K562 (cell line): Measurements from ENCODE around the gene PTGES3. TPM values are rescaled to one million over a fixed set of nuclear protein-coding genes. Genes with fewer than 3 reads are reported as not detected.

Experiments used
- GABPB1 ChIP-seq: sonication (generic); formaldehyde crosslinking; IDR thresholded peaks from 2 replicates; pipeline ENCODE4 v1.8.0; 2022; ENCODE audit warnings: mild to moderate bottlenecking, missing genetic modification reagents
- KLF16 ChIP-seq: IDR thresholded peaks from 2 replicates; pipeline ENCODE4 v1.6.1; 2016; ENCODE audit warnings: antibody characterized with exemption
- LARP7 ChIP-seq: fragments of 450-650 bp; IDR thresholded peaks from 2 replicates; pipeline ENCODE4 v1.6.1; 2016
- MED1 ChIP-seq: sonication (generic); formaldehyde crosslinking; IDR thresholded peaks from 2 replicates; pipeline ENCODE4 v1.8.1; 2023; ENCODE audit warnings: missing genetic modification reagents, borderline replicate concordance
- NCOA4 ChIP-seq: fragments of 450-650 bp; IDR thresholded peaks from 2 replicates; pipeline ENCODE4 v1.6.1; 2018; ENCODE audit warnings: mild to moderate bottlenecking; ENCODE audit not compliant: partially characterized antibody
- NRF1 ChIP-seq, 2 experiments: fragments of 450-650 bp; IDR thresholded peaks in 1 of 2; conservative IDR thresholded peaks in 1 of 2; 2 replicates each; pipeline ENCODE4 v1.6.1; 2014; ENCODE audit warnings: mild to moderate bottlenecking in 2 of 2
- PRPF4 ChIP-seq: fragments of 200-400 bp; formaldehyde crosslinking; IDR thresholded peaks from one replicate; pipeline ENCODE4 v1.6.1; 2017; ENCODE audit warnings: low read length, low read depth, mild to moderate bottlenecking; ENCODE audit not compliant: insufficient read depth, poor library complexity, severe bottlenecking
- SETDB1 ChIP-seq: IDR thresholded peaks from one replicate; pipeline ENCODE4 v1.6.1; 2012; ENCODE audit warnings: low read length, control low read depth, inconsistent platforms
- SIN3A ChIP-seq, 2 experiments: fragments of 150-350 bp in 1 of 2; IDR thresholded peaks; 2 replicates each; pipeline ENCODE4 v1.6.1; 2011 to 2016; ENCODE audit warnings: borderline replicate concordance in 2 of 2, low read depth in 2 of 2, low read length in 2 of 2, mild to moderate bottlenecking in 2 of 2, moderate library complexity in 2 of 2; ENCODE audit not compliant: control insufficient read depth in 1 of 2
- SMAD1 ChIP-seq: fragments of 150-350 bp; IDR thresholded peaks from 2 replicates; pipeline ENCODE4 v1.6.1; 2014; ENCODE audit warnings: low read length, low read depth; ENCODE audit not compliant: partially characterized antibody
- XRCC3 ChIP-seq: fragments of 450-650 bp; IDR thresholded peaks from 2 replicates; pipeline ENCODE4 v1.6.1; 2017; ENCODE audit warnings: mild to moderate bottlenecking, moderate library complexity
- XRCC4 ChIP-seq: IDR thresholded peaks from one replicate; pipeline ENCODE4 v1.6.1; 2011; ENCODE audit not compliant: insufficient read depth, insufficient read length; ENCODE audit errors: extremely low read depth
- XRCC5 ChIP-seq: fragments of 200-400 bp; formaldehyde crosslinking; IDR thresholded peaks from 2 replicates; pipeline ENCODE4 v1.6.1; 2017; ENCODE audit warnings: low read depth, mild to moderate bottlenecking, low read length
- ZC3H11A ChIP-seq: IDR thresholded peaks from 2 replicates; pipeline ENCODE4 v1.6.1; 2012; ENCODE audit warnings: low read depth, low read length, improper control_type of control experiment
- ZNF561 ChIP-seq: fragments of 450-650 bp; formaldehyde crosslinking; conservative IDR thresholded peaks from 2 replicates; pipeline ENCODE4 v1.4.0; 2020; ENCODE audit warnings: mild to moderate bottlenecking, moderate library complexity
- ZNF584 ChIP-seq: fragments of 200-800 bp; sonication (Bioruptor generic); IDR thresholded peaks from 2 replicates; pipeline ENCODE4 v1.6.1; 2016; ENCODE audit warnings: low read depth, mild to moderate bottlenecking, missing genetic modification characterization, missing compliant biosample characterization
- polyA plus RNA-seq, 8 experiments: library from polyadenylated mRNA; depleted of rRNA in 4 of 8; stranded (reverse) in 5 of 8; unstranded in 3 of 8; fragments of >200 nt; fragmentation: Nextera tagmentation in 2 of 8; fragmentation: Illumina TruSeq in 1 of 8; extraction: Ambion mirVana in 2 of 8; extraction: Trizol in 1 of 8; gene quantifications; 2 replicates each; pipeline versions ENCODE4 v1.2.1 to v1.2.3, GENCODE V29; 2011 to 2014; ENCODE audit warnings: inconsistent platforms in 1 of 8, missing spikeins in 1 of 8
- total RNA-seq, 7 experiments: library from RNA; depleted of rRNA in 6 of 7; stranded (reverse); fragments of >200 nt in 6 of 7; fragmentation: Illumina TruSeq in 2 of 7; extraction: Trizol in 2 of 7; gene quantifications; 2 replicates each; pipeline versions ENCODE4 v1.2.1 to v1.2.3, GENCODE V29; 2011 to 2021; ENCODE audit warnings: low replicate concordance in 1 of 7
- TF ChIP-seq, protein P1 (sequence below): fragments of 200-400 bp; formaldehyde crosslinking; IDR thresholded peaks from 2 replicates; pipeline ENCODE4 v1.6.1; 2017; ENCODE audit warnings: mild to moderate bottlenecking, low read depth, low read length, moderate library complexity
- TF ChIP-seq, protein P2 (sequence below): IDR thresholded peaks from 2 replicates; pipeline ENCODE4 v1.6.1; 2011; ENCODE audit not compliant: insufficient read length; ENCODE audit errors: extremely low read depth
- TF ChIP-seq, protein P3 (sequence below): sonication (generic); formaldehyde crosslinking; IDR thresholded peaks from 2 replicates; pipeline ENCODE4 v1.8.0; 2022; ENCODE audit warnings: mild to moderate bottlenecking, low read depth, missing genetic modification reagents
- TF ChIP-seq, protein P4 (sequence below): fragments of 250-450 bp; sonication (Bioruptor Pico); IDR thresholded peaks from 2 replicates; pipeline ENCODE4 v1.4.0; 2020; ENCODE audit warnings: mild to moderate bottlenecking, moderate library complexity
- TF ChIP-seq, protein P5 (sequence below): fragments of 450-650 bp; formaldehyde crosslinking; IDR thresholded peaks from 2 replicates; pipeline ENCODE4 v1.4.0; 2020; ENCODE audit warnings: mild to moderate bottlenecking

Gene PTGES3
- total and polyA plus RNA-seq, 9 of the 15 experiments (the other 6 are each of a cell fraction or from before 2014, with no cell fraction given), result 163 to 501 (median 213) TPM

DNA sequence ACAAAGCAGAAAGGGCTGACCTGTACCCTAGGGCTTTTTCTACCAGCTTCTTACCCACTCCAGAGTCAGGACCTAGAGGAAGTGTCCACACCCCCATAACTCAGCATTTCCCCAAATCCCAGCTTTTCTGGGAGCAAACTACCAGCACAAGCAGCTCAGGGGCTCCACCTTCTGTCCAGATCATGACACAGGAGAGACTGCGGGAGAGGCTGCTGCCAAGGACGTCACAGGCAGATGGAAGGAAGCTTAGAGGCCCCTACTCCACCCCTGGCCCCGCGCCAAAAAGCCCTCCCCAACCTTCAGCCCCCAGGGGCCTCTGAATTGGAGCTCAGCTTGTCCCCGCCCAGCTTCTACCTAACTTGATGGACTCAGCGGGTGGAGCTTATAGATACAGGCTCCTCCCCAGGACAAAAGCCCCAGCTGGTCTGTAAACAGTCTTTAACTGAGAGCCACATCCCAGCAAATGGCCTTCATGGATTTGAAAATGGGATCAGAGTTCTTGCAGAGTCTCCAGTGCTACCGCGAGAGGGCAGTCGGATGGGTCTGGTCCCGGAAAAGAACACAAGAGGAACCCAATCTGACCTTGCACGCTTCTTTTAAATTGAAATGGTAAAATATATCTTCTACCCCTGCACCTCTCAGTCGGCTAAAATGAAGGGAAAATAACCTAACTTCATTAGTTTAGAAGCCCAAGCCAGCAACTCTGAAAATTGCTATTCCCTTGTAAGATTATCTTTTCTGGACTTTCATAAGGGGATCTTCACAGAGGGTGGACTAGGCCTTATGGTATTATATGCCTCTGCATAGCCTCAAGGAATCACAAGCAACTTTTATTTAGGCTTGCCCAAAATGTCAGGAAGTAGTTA is 51.2 kb downstream of the PTGES3 start (continued):
- TF ChIP-seq NCOA4 (no peak), ZNF584 (CRISPR knock-in tag) (no peak), PRPF4 (no peak), XRCC5 (peak; percentile 27; the same call in 1 of the 2 replicates), SETDB1 (no peak), XRCC3 (no peak), SIN3A (IDR thresholded peaks at IDR 0.05; ENCODE audit: borderline replicate concordance in 2 of 2, control insufficient read depth in 1 of 2, low read depth in 2 of 2, low read length in 2 of 2) (peak in 1 of 2 experiments; percentile 89; a peak in 3 of 4 replicates), MED1 (CRISPR knock-in tag) (no peak), GABPB1 (CRISPR knock-in tag) (peak; percentile 85), ZC3H11A (0 out of 2 replicates have a peak, but pooled peaks have one; percentile 71), KLF16 (peak; percentile 13; the same call in 1 of the 2 replicates), XRCC4 (no peak), SMAD1 (peak; percentile 98), ZNF561 (no peak), LARP7 (no peak), NRF1 (conservative IDR thresholded peaks at IDR 0.05 in 1 of 2, IDR thresholded peaks at IDR 0.05 in 1 of 2) (peak; percentile 59 to 60)
- TF ChIP-seq, protein P1, sequence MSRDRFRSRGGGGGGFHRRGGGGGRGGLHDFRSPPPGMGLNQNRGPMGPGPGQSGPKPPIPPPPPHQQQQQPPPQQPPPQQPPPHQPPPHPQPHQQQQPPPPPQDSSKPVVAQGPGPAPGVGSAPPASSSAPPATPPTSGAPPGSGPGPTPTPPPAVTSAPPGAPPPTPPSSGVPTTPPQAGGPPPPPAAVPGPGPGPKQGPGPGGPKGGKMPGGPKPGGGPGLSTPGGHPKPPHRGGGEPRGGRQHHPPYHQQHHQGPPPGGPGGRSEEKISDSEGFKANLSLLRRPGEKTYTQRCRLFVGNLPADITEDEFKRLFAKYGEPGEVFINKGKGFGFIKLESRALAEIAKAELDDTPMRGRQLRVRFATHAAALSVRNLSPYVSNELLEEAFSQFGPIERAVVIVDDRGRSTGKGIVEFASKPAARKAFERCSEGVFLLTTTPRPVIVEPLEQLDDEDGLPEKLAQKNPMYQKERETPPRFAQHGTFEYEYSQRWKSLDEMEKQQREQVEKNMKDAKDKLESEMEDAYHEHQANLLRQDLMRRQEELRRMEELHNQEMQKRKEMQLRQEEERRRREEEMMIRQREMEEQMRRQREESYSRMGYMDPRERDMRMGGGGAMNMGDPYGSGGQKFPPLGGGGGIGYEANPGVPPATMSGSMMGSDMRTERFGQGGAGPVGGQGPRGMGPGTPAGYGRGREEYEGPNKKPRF, result no peak
- TF ChIP-seq, protein P2, sequence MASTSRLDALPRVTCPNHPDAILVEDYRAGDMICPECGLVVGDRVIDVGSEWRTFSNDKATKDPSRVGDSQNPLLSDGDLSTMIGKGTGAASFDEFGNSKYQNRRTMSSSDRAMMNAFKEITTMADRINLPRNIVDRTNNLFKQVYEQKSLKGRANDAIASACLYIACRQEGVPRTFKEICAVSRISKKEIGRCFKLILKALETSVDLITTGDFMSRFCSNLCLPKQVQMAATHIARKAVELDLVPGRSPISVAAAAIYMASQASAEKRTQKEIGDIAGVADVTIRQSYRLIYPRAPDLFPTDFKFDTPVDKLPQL, result no peak
- TF ChIP-seq, protein P3, sequence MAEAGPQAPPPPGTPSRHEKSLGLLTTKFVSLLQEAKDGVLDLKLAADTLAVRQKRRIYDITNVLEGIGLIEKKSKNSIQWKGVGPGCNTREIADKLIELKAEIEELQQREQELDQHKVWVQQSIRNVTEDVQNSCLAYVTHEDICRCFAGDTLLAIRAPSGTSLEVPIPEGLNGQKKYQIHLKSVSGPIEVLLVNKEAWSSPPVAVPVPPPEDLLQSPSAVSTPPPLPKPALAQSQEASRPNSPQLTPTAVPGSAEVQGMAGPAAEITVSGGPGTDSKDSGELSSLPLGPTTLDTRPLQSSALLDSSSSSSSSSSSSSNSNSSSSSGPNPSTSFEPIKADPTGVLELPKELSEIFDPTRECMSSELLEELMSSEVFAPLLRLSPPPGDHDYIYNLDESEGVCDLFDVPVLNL (CRISPR knock-in tag), result no peak
- TF ChIP-seq, protein P4, sequence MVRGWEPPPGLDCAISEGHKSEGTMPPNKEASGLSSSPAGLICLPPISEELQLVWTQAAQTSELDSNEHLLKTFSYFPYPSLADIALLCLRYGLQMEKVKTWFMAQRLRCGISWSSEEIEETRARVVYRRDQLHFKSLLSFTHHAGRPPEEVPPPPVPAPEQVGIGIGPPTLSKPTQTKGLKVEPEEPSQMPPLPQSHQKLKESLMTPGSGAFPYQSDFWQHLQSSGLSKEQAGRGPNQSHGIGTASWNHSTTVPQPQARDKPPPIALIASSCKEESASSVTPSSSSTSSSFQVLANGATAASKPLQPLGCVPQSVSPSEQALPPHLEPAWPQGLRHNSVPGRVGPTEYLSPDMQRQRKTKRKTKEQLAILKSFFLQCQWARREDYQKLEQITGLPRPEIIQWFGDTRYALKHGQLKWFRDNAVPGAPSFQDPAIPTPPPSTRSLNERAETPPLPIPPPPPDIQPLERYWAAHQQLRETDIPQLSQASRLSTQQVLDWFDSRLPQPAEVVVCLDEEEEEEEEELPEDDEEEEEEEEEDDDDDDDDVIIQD (CRISPR knock-in tag), result no peak
- TF ChIP-seq, protein P5, sequence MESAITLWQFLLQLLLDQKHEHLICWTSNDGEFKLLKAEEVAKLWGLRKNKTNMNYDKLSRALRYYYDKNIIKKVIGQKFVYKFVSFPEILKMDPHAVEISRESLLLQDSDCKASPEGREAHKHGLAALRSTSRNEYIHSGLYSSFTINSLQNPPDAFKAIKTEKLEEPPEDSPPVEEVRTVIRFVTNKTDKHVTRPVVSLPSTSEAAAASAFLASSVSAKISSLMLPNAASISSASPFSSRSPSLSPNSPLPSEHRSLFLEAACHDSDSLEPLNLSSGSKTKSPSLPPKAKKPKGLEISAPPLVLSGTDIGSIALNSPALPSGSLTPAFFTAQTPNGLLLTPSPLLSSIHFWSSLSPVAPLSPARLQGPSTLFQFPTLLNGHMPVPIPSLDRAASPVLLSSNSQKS (CRISPR knock-in tag), result peak; percentile 28; the same call in 1 of the 2 replicates
